K562 (cell line): ENCODE measurements around the gene GAB2. TPM values are rescaled to one million over a fixed set of nuclear protein-coding genes. Genes with fewer than 3 reads are reported as not detected.

Experiments used
- ARHGAP35 ChIP-seq: fragments of 450-650 bp; IDR thresholded peaks from 2 replicates; pipeline ENCODE4 v1.6.1; 2018; ENCODE audit not compliant: partially characterized antibody
- ATF1 ChIP-seq, 2 experiments: fragments of 450-650 bp in 1 of 2; IDR thresholded peaks; 2 replicates each; pipeline ENCODE4 v1.6.1; 2016; ENCODE audit warnings: missing compliant biosample characterization in 1 of 2, missing genetic modification characterization in 1 of 2
- EHMT2 ChIP-seq: fragments of 450-650 bp; IDR thresholded peaks from 2 replicates; pipeline ENCODE4 v1.6.1; 2018; ENCODE audit warnings: antibody characterized with exemption
- IFI16 ChIP-seq: fragments of 250-450 bp; sonication (Bioruptor Pico); IDR thresholded peaks from 2 replicates; pipeline ENCODE4 v2.1.2; 2022; ENCODE audit warnings: mild to moderate bottlenecking, inconsistent platforms
- JUND ChIP-seq, 2 experiments: IDR thresholded peaks; 2 replicates in 1 of 2; 3 replicates in 1 of 2; pipeline ENCODE4 v1.6.1; 2011; ENCODE audit warnings: borderline replicate concordance in 2 of 2, low read depth in 2 of 2, low read length in 2 of 2, improper control_type of control experiment in 1 of 2, missing biosample characterization in 1 of 2, missing genetic modification characterization in 1 of 2, missing genetic modification reagents in 1 of 2
- PML ChIP-seq: IDR thresholded peaks from 2 replicates; pipeline ENCODE4 v1.6.1; 2012; ENCODE audit warnings: low read length, inconsistent platforms
- POLR2AphosphoS5 ChIP-seq: IDR thresholded peaks from 2 replicates; pipeline ENCODE4 v1.6.1; 2011; ENCODE audit warnings: mild to moderate bottlenecking, low read depth, low read length, moderate library complexity; ENCODE audit not compliant: control insufficient read depth, insufficient read depth
- RCOR1 ChIP-seq, 2 experiments: IDR thresholded peaks; 2 replicates each; pipeline ENCODE4 v1.6.1; 2012; ENCODE audit warnings: low read depth in 2 of 2, low read length in 2 of 2, borderline replicate concordance in 1 of 2, improper control_type of control experiment in 1 of 2
- RFX1 ChIP-seq: fragments of 450-650 bp; IDR thresholded peaks from 2 replicates; pipeline ENCODE4 v1.6.1; 2016; ENCODE audit warnings: mild to moderate bottlenecking, moderate library complexity
- SAFB ChIP-seq: fragments of 200-400 bp; formaldehyde crosslinking; IDR thresholded peaks from 2 replicates; pipeline ENCODE4 v1.6.1; 2017; ENCODE audit warnings: low read depth, low read length, borderline replicate concordance
- TAF15 ChIP-seq: fragments of 200-400 bp; formaldehyde crosslinking; IDR thresholded peaks from 2 replicates; pipeline ENCODE4 v1.6.1; 2017; ENCODE audit warnings: mild to moderate bottlenecking, low read depth, low read length, moderate library complexity
- YY1 ChIP-seq, 3 experiments: IDR thresholded peaks; 2 replicates each; pipeline ENCODE4 v1.6.1; 2011; ENCODE audit warnings: low read length in 2 of 3, mild to moderate bottlenecking in 2 of 3, moderate library complexity in 2 of 3, borderline replicate concordance in 1 of 3, control low read depth in 1 of 3, low read depth in 1 of 3; ENCODE audit not compliant: insufficient read depth in 3 of 3, insufficient replicate concordance in 2 of 3, control insufficient read depth in 1 of 3, insufficient read length in 1 of 3; ENCODE audit errors: extremely low read depth in 1 of 3
- ZNF133 ChIP-seq: fragments of 250-450 bp; sonication (Bioruptor Pico); IDR thresholded peaks from 2 replicates; pipeline ENCODE4 v1.4.0; 2020; ENCODE audit warnings: mild to moderate bottlenecking
- ZNF175 ChIP-seq: fragments of 200-800 bp; sonication (Bioruptor generic); IDR thresholded peaks from 2 replicates; pipeline ENCODE4 v1.6.1; 2016; ENCODE audit warnings: low read depth, mild to moderate bottlenecking, missing genetic modification characterization, missing compliant biosample characterization
- ZNF584 ChIP-seq: fragments of 200-800 bp; sonication (Bioruptor generic); IDR thresholded peaks from 2 replicates; pipeline ENCODE4 v1.6.1; 2016; ENCODE audit warnings: low read depth, mild to moderate bottlenecking, missing genetic modification characterization, missing compliant biosample characterization
- polyA plus RNA-seq, 8 experiments: library from polyadenylated mRNA; depleted of rRNA in 4 of 8; stranded (reverse) in 5 of 8; unstranded in 3 of 8; fragments of >200 nt; fragmentation: Nextera tagmentation in 2 of 8; fragmentation: Illumina TruSeq in 1 of 8; extraction: Ambion mirVana in 2 of 8; extraction: Trizol in 1 of 8; gene quantifications; 2 replicates each; pipeline versions ENCODE4 v1.2.1 to v1.2.3, GENCODE V29; 2011 to 2014; ENCODE audit warnings: inconsistent platforms in 1 of 8, missing spikeins in 1 of 8
- total RNA-seq, 7 experiments: library from RNA; depleted of rRNA in 6 of 7; stranded (reverse); fragments of >200 nt in 6 of 7; fragmentation: Illumina TruSeq in 2 of 7; extraction: Trizol in 2 of 7; gene quantifications; 2 replicates each; pipeline versions ENCODE4 v1.2.1 to v1.2.3, GENCODE V29; 2011 to 2021; ENCODE audit warnings: low replicate concordance in 1 of 7
- TF ChIP-seq, protein P1 (sequence below): fragments of 450-650 bp; conservative IDR thresholded peaks from 2 replicates; pipeline ENCODE4 v1.6.1; 2016; ENCODE audit warnings: missing genetic modification characterization, low read depth, mild to moderate bottlenecking, control low read depth, missing compliant biosample characterization
- TF ChIP-seq, protein P2 (sequence below): fragments of 250-450 bp; sonication (Bioruptor Pico); IDR thresholded peaks from 2 replicates; pipeline ENCODE4 v1.8.0; 2021; ENCODE audit warnings: moderate library complexity, mild to moderate bottlenecking, inconsistent platforms
- TF ChIP-seq, protein P3 (sequence below), 2 experiments: fragments of 200-800 bp in 1 of 2; sonication (Bioruptor generic) in 1 of 2; sonication (generic) in 1 of 2; formaldehyde crosslinking in 1 of 2; IDR thresholded peaks in 1 of 2; conservative IDR thresholded peaks in 1 of 2; 2 replicates each; pipeline versions ENCODE4 v1.5.0 to v1.6.1; 2016 to 2020; ENCODE audit warnings: missing compliant biosample characterization in 1 of 2, missing genetic modification characterization in 1 of 2, missing genetic modification reagents in 1 of 2
- TF ChIP-seq, protein P4 (sequence below): fragments of 450-650 bp; IDR thresholded peaks from 2 replicates; pipeline ENCODE4 v1.6.1; 2017; ENCODE audit warnings: mild to moderate bottlenecking, moderate library complexity

GAB2 gene
- total and polyA plus RNA-seq, 9 of the 15 experiments (the other 6 are each of a cell fraction or from before 2014, with no cell fraction given): 2.3 to 35.2 (median 16.1) TPM

DNA sequence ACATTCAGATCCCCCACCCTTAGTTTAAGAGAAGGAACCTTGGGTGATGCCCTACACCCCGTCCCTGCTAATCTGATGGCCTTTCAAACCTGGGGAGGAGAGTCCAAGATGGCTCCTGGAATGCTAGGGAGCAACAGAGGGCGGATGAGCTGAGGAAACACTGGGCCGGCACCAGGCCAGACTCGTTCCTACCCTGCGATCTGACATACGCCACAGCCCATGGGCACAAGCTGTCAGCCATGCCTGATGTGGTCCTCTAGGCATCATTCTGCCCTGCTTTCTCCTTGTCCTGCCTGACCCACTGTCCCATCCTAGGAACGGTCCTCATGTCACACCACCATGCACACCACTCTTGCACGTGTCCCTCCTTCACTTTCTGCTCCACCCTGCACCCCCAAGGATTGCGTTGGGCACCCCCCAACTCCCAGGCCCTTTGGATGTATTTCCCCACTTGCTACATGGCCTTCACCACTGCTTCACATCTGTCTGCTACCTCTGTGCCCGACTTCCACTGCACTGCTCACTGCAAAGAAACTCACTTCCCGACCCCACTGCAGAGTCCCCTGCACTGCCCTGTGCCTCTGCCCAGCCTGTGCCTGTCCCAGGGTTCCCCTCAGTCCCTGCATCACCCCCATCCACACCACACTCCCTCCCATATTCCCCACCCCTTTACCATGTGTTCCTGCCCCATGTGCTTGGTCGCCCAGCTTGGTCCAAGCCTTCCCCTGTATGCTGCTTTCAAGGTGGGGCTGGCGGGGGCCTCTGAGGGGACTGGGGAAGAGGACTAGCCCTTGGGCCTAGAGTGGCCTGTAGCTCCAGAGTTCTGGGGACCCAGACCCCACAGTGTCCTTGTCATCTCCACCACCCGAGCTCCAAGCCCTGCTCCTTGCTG, 199.7 kb downstream of the GAB2 start (continued):
- TF ChIP-seq, protein P1, sequence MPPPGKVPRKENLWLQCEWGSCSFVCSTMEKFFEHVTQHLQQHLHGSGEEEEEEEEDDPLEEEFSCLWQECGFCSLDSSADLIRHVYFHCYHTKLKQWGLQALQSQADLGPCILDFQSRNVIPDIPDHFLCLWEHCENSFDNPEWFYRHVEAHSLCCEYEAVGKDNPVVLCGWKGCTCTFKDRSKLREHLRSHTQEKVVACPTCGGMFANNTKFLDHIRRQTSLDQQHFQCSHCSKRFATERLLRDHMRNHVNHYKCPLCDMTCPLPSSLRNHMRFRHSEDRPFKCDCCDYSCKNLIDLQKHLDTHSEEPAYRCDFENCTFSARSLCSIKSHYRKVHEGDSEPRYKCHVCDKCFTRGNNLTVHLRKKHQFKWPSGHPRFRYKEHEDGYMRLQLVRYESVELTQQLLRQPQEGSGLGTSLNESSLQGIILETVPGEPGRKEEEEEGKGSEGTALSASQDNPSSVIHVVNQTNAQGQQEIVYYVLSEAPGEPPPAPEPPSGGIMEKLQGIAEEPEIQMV (tag): no peak
- TF ChIP-seq ZNF133 (CRISPR knock-in tag) (no peak), ZNF175 (no peak), JUND (IDR thresholded peaks at IDR 0.05; ENCODE audit: borderline replicate concordance, low read depth, low read length) (no peak), JUND (tag; IDR thresholded peaks at IDR 0.05; ENCODE audit: borderline replicate concordance, low read depth, low read length) (no peak), ZNF584 (CRISPR knock-in tag) (no peak), ATF1 (CRISPR knock-in tag; IDR thresholded peaks at IDR 0.05) (no peak), ATF1 (tag; IDR thresholded peaks at IDR 0.05) (no peak), YY1 (IDR thresholded peaks at IDR 0.05; ENCODE audit: borderline replicate concordance in 1 of 3, control insufficient read depth in 1 of 3, extremely low read depth in 1 of 3, insufficient read depth in 3 of 3, insufficient read length in 1 of 3, insufficient replicate concordance in 2 of 3, low read depth in 1 of 3, low read length in 2 of 3) (no peak), SAFB (no peak), PML (no peak), RCOR1 (IDR thresholded peaks at IDR 0.05; ENCODE audit: borderline replicate concordance in 1 of 2, low read depth in 2 of 2, low read length in 2 of 2) (no peak), RFX1 (no peak), TAF15 (no peak), ARHGAP35 (no peak), IFI16 (CRISPR knock-in tag) (no peak), EHMT2 (no peak), POLR2AphosphoS5 (no peak)
- TF ChIP-seq, protein P2, sequence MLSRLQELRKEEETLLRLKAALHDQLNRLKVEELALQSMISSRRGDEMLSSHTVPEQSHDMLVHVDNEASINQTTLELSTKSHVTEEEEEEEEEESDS: no peak
- TF ChIP-seq, protein P3, sequence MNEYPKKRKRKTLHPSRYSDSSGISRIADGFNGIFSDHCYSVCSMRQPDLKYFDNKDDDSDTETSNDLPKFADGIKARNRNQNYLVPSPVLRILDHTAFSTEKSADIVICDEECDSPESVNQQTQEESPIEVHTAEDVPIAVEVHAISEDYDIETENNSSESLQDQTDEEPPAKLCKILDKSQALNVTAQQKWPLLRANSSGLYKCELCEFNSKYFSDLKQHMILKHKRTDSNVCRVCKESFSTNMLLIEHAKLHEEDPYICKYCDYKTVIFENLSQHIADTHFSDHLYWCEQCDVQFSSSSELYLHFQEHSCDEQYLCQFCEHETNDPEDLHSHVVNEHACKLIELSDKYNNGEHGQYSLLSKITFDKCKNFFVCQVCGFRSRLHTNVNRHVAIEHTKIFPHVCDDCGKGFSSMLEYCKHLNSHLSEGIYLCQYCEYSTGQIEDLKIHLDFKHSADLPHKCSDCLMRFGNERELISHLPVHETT (CRISPR knock-in tag; conservative IDR thresholded peaks at IDR 0.05 in 1 of 2, IDR thresholded peaks at IDR 0.05 in 1 of 2): no peak
- TF ChIP-seq, protein P4, sequence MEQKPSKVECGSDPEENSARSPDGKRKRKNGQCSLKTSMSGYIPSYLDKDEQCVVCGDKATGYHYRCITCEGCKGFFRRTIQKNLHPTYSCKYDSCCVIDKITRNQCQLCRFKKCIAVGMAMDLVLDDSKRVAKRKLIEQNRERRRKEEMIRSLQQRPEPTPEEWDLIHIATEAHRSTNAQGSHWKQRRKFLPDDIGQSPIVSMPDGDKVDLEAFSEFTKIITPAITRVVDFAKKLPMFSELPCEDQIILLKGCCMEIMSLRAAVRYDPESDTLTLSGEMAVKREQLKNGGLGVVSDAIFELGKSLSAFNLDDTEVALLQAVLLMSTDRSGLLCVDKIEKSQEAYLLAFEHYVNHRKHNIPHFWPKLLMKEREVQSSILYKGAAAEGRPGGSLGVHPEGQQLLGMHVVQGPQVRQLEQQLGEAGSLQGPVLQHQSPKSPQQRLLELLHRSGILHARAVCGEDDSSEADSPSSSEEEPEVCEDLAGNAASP: no peak
